NCI-H187 (cell line): ENCODE measurements around the gene SHISA6.

Experiments used
- DNase-seq, 2 experiments: peaks; one replicate each; lab custom pipeline; 2025; lab: John Stamatoyannopoulos, UW

SHISA6 gene

GRCh38 chr17:11353601-11354000 is 112.6 kb downstream of the SHISA6 start:
- DNase-seq: no peak

DNA sequence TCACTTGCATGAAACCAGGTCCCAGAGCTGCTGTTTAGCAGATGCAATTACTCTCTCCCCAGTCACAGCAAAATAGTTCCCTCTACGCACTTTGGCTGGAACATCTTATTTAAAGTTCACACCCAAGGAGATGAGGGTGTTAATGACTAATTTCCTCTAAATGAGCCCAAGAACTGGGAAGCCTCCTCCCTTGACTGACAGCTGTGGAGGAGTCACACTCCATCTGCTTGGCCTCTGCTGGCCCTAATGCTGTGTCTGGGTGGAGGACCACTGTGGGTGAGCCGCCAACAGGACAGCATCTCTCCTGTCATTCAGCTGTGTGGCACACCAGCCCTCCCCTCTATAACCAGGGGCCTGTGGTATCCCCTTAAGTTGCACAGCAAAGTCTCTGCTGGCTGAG is 115.4 kb downstream of the SHISA6 start:
- DNase-seq: no peak

GRCh38 chr17:11363565-11364117 is 122.6 kb downstream of the SHISA6 start:
- no peak for DNase-seq

DNA sequence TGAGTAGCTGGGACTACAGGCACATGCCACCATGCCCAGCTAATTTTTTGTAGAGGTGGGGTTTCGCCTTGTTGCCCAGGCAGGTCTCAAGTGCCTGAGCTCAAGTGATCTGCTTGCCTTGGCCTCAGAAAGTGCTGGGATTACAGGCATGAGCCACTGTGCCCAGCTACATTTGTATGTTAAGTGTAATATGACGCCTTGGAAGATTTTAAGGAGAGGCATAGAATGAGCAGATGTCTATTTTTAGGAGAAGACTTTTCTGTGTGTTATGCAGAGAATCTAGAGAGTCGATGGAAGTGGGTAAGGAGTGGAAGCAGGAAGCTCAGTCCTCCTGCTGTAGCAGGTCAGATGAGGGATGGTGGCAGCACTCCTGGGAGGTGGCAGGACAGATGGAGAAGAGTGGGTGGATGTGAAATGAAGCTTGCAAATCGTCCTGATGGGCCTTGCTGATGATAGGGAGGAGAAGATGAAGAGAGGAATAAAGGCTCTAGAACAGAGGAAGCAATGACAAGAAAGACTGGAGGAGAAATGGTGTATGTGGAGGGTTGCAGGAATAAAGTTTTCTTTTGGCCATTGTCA is 125.3 kb downstream of the SHISA6 start:
- no peak for DNase-seq

DNA sequence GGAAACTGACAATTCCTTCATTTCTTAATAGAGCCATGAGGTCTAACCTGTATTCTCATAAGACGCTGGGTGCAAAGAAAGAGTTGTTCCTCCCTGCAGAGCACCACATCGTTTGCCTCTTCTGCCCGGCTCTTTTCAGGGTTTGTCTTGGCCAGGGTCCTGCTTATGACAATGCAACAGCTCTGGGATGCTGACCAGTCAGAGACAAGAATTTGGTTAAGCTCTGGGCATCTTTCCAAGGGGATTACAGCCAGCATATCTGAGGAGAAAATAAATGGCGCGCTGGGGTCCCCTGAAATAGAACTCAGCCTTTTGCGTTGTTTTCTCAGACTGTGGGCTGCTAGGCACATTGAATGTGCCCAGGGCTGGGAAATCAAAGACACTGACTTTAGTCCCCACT is 128.6 kb downstream of the SHISA6 start:
- DNase-seq: no peak

DNA sequence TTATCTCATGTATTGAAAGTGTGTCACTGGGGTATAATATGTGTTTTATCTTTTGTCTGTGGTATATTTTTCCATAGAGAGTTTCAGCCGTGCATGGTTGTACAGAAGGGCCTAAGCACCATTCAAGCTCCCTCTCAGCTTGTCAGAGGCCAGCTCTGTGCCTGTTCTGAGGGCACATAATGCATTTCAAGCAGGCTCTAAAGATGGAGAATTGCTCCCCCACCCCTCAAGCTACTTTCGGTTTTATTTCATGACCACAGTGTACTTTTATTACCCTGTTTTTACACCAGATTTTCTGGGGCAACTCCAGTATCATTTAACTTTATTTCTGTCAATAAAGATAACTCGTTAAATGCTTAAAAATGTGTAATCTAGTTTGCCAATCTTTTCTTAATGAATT is 131.7 kb downstream of the SHISA6 start:
- DNase-seq: no peak

GRCh38 chr17:11378506-11378905 is 137.5 kb downstream of the SHISA6 start:
- DNase-seq: no peak

DNA sequence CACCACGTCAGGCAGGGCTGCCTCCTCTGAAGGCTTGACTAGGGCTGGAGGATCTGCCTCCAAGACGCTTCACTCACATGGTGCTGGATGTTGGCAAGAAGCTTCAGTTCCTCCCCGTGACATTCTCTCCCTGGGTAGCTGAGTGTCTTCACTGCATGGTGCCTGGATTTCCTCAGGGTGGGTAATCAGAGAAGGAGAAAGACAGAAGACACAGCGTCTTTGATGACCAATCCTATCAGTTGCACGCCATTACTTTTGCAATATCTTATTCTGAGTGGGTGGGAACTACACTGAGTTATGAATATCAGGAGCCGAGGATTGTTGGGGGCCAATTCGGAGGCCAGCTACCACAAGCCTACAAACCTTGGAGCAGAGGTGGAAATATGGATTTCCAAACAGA is 139.7 kb downstream of the SHISA6 start:
- DNase-seq: no peak

DNA sequence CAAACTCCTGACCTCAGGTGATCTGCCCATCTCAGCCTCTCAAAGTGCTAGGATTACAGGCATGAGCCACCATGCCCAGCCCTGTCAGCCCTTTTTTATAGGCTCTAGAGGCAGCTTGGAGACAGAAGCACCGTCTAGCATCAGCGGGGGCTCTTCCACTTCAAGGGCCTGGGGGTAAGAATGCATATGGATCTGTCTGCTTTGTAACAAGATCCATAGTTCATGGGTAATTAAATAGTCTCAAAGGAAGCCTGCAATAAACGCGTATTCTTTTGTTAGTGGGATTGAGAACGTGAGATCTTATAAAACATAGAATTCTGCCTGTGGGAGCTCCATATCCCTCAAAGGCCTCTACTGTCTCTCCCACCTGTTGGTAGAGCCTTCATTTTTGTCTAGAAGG is 142.1 kb downstream of the SHISA6 start:
- DNase-seq: no peak

DNA sequence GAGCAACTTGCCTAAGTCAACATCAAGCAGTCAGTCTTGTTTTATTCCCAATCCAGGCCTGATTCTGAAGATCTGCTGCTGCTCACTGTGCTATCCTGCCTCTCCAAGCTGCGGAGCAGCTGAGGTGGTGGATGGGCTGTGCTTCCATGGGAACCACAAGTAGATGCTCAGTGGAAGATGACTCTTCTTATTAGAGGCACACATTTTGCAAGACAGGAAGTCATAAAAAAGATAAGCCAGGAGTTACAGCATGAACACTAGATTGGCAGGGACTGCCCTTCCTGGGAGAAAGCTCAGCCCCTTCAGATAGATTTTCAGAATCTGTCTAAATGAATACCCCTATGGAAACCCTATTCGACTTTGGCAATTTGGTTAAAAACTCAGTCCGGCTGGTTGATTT is 143.1 kb downstream of the SHISA6 start:
- no peak for DNase-seq

GRCh38 chr17:11387610-11388009 is 146.6 kb downstream of the SHISA6 start:
- no peak for DNase-seq

DNA sequence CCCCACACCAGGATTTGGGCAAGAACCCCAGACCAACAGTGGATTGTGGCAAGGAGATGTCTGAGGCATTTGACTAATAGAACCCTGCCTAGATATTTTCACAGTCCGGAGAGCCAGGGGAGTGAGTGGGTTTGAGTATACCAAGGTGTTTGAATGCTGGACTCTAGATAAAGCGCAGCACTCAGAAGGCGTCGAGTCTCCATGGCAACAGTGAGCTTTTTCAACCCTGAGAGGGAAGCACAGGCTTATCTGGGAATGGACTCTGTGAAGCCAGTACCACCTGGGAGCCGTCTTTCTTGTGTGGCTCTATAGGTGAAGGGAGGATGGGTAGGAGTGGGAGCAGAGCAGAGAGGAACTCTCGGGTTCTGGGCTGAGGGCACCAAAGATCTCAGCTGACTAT is 147.0 kb downstream of the SHISA6 start:
- no peak for DNase-seq

DNA sequence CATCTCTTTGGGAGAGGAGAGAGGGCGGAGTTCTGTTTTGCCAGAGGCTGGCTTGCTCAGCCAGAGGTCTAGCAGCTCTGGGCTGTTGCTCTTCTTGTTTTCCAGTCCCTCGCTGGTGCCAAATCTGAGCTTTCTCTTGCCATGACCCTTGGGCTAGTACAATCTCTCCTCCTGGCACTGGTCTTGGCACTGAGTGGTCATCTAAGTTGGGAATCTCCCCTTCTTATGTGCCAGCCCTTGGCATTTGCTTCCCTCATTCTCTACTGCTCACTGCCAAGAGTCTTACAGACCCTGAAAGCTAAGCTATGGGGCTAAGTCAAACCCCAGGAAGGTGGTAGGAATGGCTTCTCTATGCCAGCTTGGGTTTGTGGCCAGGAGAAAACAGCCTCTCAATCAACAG is 148.6 kb downstream of the SHISA6 start:
- no peak for DNase-seq

DNA sequence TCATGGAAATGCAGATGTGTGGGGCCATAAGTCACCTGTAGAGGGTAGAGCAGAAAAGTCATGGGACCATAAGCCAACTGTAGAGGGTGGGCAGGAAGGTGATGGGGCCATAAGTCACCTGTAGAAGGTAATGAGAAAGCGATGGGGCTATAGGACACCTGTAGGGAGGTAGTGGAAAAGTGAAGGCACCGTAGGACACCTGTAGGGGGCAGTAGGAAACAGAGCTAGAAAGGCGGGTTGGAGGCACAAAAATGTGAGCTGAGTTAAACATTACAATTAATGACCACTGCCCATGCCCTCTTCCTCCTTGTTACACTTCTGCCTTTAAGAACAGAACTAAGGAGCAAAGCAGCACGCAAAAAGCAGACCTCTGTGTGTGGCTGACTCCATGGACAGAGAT is 150.1 kb downstream of the SHISA6 start:
- DNase-seq: no peak

DNA sequence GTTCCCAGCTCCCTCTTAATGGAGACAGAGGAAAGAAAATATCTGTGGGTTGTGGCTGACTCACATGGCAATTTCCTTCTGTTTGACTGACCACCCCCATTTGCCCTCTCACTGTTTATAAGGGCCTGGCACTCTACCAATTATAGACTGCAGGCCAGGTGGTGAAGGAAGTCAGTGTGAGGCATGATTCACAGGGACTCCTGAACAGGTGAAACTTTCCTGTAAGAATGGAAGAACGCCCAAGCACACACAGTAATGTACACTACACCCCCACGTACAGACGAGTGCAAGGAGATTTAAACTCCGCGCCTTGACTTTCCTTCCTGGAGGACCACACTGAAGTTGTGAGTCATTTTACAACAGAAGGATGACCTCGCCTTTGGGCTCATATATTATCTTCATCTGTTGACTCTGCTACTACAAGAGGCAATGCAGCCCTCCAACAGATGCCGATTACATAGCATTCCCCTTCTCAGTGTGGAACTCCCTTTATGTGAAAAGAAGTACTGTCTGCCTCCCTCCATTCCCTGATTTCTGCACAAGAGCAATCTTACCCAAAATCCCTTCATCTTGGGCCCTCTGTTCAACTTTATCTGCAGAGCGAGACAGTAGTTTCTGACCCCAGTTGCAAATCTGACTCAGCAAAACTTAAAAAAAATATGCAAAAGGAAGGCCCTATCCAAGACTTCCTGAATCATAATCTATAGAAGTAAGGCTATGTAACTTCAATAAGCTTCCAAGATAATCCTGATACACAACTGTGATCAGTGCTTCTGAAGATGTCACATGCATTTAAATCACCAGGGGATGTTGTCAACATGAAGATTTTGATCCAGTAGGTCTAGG is 163.6 kb downstream of the SHISA6 start:
- DNase-seq: no peak

DNA sequence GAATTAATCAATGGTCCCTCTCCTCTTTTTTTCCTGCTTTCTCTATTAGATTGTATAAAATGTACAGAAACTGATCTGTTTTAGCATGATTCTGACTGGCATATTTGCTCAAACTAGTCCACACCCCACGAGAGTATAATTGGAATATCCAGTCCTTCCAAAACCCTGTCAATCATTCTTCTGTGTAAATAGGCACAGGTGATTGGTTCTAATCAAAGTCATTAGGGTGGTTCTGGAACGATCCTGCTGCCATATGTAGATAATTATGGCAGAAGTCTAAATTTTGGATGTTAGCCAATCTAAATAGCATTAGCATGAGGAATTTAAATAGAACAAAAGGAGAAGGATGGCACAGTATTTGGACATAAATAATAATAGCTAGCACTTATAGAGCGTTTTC is 165.7 kb downstream of the SHISA6 start:
- DNase-seq: no peak

DNA sequence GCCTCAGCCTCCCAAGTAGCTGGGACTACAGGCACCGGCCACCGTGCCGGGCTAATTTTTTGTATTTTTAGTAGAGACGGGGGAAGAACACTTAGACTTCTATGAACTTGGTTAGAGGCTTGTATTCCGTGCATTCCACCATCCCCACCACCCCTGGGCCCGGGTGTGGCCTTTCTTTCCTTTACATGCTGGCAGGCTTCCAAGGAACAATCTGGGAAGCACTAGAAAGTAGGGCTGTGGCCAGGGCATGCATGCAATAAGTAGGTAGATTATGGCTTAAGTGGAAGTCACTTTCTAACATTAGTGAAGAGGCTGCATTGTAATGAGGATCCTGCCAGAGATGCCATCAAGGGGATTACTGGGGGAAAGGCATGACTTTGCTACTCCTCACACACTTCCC is 171.6 kb downstream of the SHISA6 start:
- no peak for DNase-seq

DNA sequence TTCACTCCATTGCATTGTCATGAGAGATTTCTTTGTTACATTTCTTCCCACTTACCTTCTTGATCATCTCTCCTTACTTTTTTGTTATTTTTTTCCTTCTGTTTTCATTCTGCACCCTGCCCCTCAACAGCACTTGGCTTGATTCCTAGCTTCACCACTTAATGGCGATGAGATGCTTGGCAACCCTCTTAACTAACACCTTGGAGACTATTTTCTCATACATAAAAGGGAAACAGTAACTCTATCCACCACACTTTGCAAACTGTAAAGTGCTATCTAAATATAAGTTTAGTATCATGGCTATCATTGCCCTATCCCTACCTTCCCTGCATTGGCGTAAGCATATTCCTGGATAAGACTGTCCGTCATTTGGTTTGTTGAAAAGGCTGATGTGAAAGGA is 177.3 kb downstream of the SHISA6 start:
- DNase-seq: no peak

- no peak for DNase-seq
Measured at GRCh38 chr17:11430751-11431150, 189.7 kb downstream of the SHISA6 start.

DNA sequence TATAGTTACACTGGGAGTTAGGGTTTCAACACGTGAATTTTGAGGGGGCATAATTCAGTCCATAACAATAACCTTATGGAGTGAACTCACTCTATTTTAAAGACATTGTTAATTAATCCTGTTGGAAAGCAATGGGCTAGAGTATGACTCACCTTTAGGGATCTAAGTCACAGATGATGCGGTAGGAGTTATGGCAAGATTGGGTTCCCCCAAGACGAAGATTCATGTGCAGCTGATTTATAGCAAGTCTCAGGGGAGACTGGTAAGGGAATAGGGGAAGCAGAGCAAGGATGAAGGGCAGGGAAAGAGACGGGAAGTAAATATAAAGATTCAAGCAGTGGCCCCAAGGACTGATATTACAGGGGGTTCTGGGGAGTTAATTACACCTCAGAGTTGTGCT is 197.7 kb downstream of the SHISA6 start:
- DNase-seq: no peak

DNA sequence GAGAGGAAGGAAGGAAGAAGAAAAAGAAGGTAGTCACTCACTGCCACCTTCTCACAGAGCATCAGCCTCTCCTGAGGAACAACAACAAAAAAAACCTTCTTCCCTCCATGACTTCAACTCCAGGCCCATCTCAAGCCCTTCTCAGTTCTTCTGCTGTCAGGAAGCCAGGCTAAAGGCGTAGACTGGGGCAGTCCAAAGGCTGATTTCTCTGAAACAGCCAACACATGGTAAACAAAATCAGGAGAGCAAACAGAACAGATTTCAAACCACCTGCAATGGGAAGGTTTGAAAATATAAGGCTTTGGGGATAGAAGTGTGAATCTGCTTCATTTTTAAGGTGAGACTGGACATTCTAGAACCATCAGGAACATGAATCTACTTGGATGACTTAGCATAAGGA is 200.0 kb downstream of the SHISA6 start:
- no peak for DNase-seq

- no peak for DNase-seq
Measured at GRCh38 chr17:11446316-11446715, 205.3 kb downstream of the SHISA6 start.

DNA sequence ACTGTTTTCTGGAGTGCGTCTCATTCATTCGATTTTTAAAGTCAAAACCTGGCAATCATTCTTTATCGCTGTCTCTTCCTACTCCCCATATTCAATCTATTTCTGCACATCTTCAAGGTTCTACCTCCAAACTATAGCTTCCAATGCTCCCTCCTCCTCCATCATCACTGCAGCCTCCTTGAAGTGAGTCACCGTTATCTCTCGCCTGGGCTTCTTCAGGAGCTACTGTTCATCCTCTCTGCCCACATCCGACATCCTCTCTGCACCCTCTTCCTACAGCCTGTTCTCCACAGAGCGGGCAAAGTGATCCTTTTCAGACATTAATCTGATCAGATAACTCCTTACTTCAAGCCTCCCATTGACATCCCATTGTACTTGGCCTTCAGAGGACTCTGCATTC is 213.1 kb downstream of the SHISA6 start:
- DNase-seq: no peak

- DNase-seq: no peak
Measured at GRCh38 chr17:11458279-11458678, 217.3 kb downstream of the SHISA6 start.
